HepG2 (cell line): ENCODE data around the gene P2RY6. TPM values are rescaled to one million over a fixed set of nuclear protein-coding genes. Genes with fewer than 3 reads are reported as not detected.

Source experiments
- ATAD3A ChIP-seq: sonication (generic); formaldehyde crosslinking; IDR thresholded peaks from 2 replicates; pipeline ENCODE4 v1.4.0; 2020; ENCODE audit warnings: missing genetic modification reagents
- ELF3 ChIP-seq: IDR thresholded peaks from 2 replicates; pipeline ENCODE4 v1.6.1; 2016; ENCODE audit warnings: missing genetic modification reagents, missing compliant biosample characterization
- GMEB2 ChIP-seq: IDR thresholded peaks from 2 replicates; pipeline ENCODE4 v1.6.1; 2016; ENCODE audit warnings: missing biosample characterization, missing genetic modification reagents, low read depth
- HDAC2 ChIP-seq: sonication (generic); formaldehyde crosslinking; IDR thresholded peaks from 2 replicates; pipeline ENCODE4 v1.4.0; 2020; ENCODE audit warnings: missing genetic modification reagents
- KDM6A ChIP-seq: IDR thresholded peaks from 2 replicates; pipeline ENCODE4 v1.6.1; 2016; ENCODE audit warnings: low read depth
- MAX ChIP-seq: IDR thresholded peaks from 2 replicates; pipeline ENCODE4 v1.6.1; 2012; ENCODE audit warnings: inconsistent platforms
- NR1H2 ChIP-seq: sonication (generic); formaldehyde crosslinking; IDR thresholded peaks from 2 replicates; pipeline ENCODE4 v1.8.1; 2022; ENCODE audit warnings: low read depth, missing genetic modification reagents, borderline replicate concordance
- PITX1 ChIP-seq: sonication (generic); formaldehyde crosslinking; IDR thresholded peaks from 2 replicates; pipeline ENCODE4 v1.5.1; 2020; ENCODE audit warnings: mild to moderate bottlenecking, missing genetic modification reagents
- SMAD1 ChIP-seq: sonication (generic); formaldehyde crosslinking; IDR thresholded peaks from 2 replicates; pipeline ENCODE4 v1.4.0; 2020; ENCODE audit warnings: missing genetic modification reagents, low read depth, mild to moderate bottlenecking, borderline replicate concordance
- STAT5B ChIP-seq: sonication (generic); formaldehyde crosslinking; IDR thresholded peaks from 2 replicates; pipeline ENCODE4 v1.4.0; 2020; ENCODE audit warnings: missing genetic modification reagents
- TBX2 ChIP-seq: sonication (generic); formaldehyde crosslinking; IDR thresholded peaks from 2 replicates; pipeline ENCODE4 v1.5.0; 2020; ENCODE audit warnings: missing genetic modification reagents, mild to moderate bottlenecking, borderline replicate concordance
- TEAD2 ChIP-seq: sonication (generic); formaldehyde crosslinking; IDR thresholded peaks from 2 replicates; pipeline ENCODE4 v1.9.0; 2021; ENCODE audit warnings: missing genetic modification reagents
- TIGD3 ChIP-seq: sonication (generic); formaldehyde crosslinking; IDR thresholded peaks from 2 replicates; pipeline ENCODE4 v1.5.1; 2020; ENCODE audit warnings: mild to moderate bottlenecking, missing genetic modification reagents, borderline replicate concordance
- ZFP1 ChIP-seq: IDR thresholded peaks from 2 replicates; pipeline ENCODE4 v1.6.1; 2016
- ZNF34 ChIP-seq: sonication (generic); formaldehyde crosslinking; IDR thresholded peaks from 2 replicates; pipeline ENCODE4 v1.4.0; 2020; ENCODE audit warnings: mild to moderate bottlenecking, missing genetic modification reagents, borderline replicate concordance
- ZNF343 ChIP-seq: sonication (generic); formaldehyde crosslinking; IDR thresholded peaks from 2 replicates; pipeline ENCODE4 v1.4.0; 2020; ENCODE audit warnings: mild to moderate bottlenecking, missing genetic modification reagents
- ZNF432 ChIP-seq: sonication (generic); formaldehyde crosslinking; IDR thresholded peaks from 2 replicates; pipeline ENCODE4 v1.5.0; 2020; ENCODE audit warnings: missing genetic modification reagents, mild to moderate bottlenecking, borderline replicate concordance
- ZNF768 ChIP-seq: sonication (generic); formaldehyde crosslinking; IDR thresholded peaks from 2 replicates; pipeline ENCODE4 v1.4.0; 2020; ENCODE audit warnings: missing genetic modification reagents
- ZNF790 ChIP-seq: sonication (generic); formaldehyde crosslinking; IDR thresholded peaks from 2 replicates; pipeline ENCODE4 v1.8.0; 2022; ENCODE audit warnings: missing genetic modification reagents, mild to moderate bottlenecking, borderline replicate concordance
- polyA plus RNA-seq, 8 experiments: library from polyadenylated mRNA; depleted of rRNA in 3 of 8; stranded (reverse) in 7 of 8; unstranded in 1 of 8; fragments of >200 nt; fragmentation: Illumina TruSeq in 4 of 8; extraction: Trizol in 4 of 8; gene quantifications; 2 replicates each; pipeline versions ENCODE4 v1.2.1 to v1.2.3, GENCODE V29; 2011 to 2016; ENCODE audit warnings: low read depth in 4 of 8, missing spikeins in 1 of 8, mixed read lengths in 1 of 8; ENCODE audit not compliant: insufficient read depth in 1 of 8
- total RNA-seq, 5 experiments: library from RNA; depleted of rRNA; stranded (reverse); fragments of >200 nt; fragmentation: Illumina TruSeq; extraction: Trizol; gene quantifications; 2 replicates each; pipeline ENCODE4 v1.2.3, GENCODE V29; 2016; ENCODE audit warnings: low read depth in 1 of 5
- TF ChIP-seq, protein P1 (sequence below): sonication (generic); formaldehyde crosslinking; IDR thresholded peaks from 2 replicates; pipeline ENCODE4 v1.4.0; 2020; ENCODE audit warnings: low read depth, mild to moderate bottlenecking, missing genetic modification reagents
- TF ChIP-seq, protein P2 (sequence below): fragments of 450-650 bp; IDR thresholded peaks from 2 replicates; pipeline ENCODE4 v1.6.1; 2017
- TF ChIP-seq, protein P3 (sequence below): sonication (generic); formaldehyde crosslinking; IDR thresholded peaks from 2 replicates; pipeline ENCODE4 v1.4.0; 2020; ENCODE audit warnings: missing genetic modification reagents

The P2RY6 gene
- total and polyA plus RNA-seq, 2 of the 13 experiments (the other 11 are each of a cell fraction or from before 2014, with no cell fraction given), result 0.09 to 0.29 TPM

- TF ChIP-seq, protein P1, sequence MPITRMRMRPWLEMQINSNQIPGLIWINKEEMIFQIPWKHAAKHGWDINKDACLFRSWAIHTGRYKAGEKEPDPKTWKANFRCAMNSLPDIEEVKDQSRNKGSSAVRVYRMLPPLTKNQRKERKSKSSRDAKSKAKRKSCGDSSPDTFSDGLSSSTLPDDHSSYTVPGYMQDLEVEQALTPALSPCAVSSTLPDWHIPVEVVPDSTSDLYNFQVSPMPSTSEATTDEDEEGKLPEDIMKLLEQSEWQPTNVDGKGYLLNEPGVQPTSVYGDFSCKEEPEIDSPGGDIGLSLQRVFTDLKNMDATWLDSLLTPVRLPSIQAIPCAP (CRISPR knock-in tag), result no peak
- TF ChIP-seq SMAD1 (CRISPR knock-in tag) (no peak), PITX1 (CRISPR knock-in tag) (no peak), ZNF343 (CRISPR knock-in tag) (no peak), ZFP1 (CRISPR knock-in tag) (no peak), ZNF768 (CRISPR knock-in tag) (peak; percentile 100), ZNF790 (CRISPR knock-in tag) (no peak), STAT5B (CRISPR knock-in tag) (no peak), TIGD3 (CRISPR knock-in tag) (no peak), ELF3 (CRISPR knock-in tag) (no peak), TEAD2 (CRISPR knock-in tag) (no peak), TBX2 (CRISPR knock-in tag) (no peak; the same call in 1 of the 2 replicates), GMEB2 (CRISPR knock-in tag) (no peak), ZNF34 (CRISPR knock-in tag) (no peak), ATAD3A (no peak), NR1H2 (CRISPR knock-in tag) (no peak), ZNF432 (CRISPR knock-in tag) (no peak), MAX (no peak), KDM6A (CRISPR knock-in tag) (no peak), HDAC2 (0 out of 2 replicates have a peak, but pooled peaks have one; percentile 7)
- TF ChIP-seq, protein P2, sequence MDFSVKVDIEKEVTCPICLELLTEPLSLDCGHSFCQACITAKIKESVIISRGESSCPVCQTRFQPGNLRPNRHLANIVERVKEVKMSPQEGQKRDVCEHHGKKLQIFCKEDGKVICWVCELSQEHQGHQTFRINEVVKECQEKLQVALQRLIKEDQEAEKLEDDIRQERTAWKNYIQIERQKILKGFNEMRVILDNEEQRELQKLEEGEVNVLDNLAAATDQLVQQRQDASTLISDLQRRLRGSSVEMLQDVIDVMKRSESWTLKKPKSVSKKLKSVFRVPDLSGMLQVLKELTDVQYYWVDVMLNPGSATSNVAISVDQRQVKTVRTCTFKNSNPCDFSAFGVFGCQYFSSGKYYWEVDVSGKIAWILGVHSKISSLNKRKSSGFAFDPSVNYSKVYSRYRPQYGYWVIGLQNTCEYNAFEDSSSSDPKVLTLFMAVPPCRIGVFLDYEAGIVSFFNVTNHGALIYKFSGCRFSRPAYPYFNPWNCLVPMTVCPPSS, result no peak
- TF ChIP-seq, protein P3, sequence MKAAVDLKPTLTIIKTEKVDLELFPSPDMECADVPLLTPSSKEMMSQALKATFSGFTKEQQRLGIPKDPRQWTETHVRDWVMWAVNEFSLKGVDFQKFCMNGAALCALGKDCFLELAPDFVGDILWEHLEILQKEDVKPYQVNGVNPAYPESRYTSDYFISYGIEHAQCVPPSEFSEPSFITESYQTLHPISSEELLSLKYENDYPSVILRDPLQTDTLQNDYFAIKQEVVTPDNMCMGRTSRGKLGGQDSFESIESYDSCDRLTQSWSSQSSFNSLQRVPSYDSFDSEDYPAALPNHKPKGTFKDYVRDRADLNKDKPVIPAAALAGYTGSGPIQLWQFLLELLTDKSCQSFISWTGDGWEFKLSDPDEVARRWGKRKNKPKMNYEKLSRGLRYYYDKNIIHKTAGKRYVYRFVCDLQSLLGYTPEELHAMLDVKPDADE (CRISPR knock-in tag), result no peak
Measured at GRCh38 chr11:73288192-73288872, 16.2 kb downstream of the P2RY6 start (continued).
